Measurements from ENCODE around the gene AKAP8. TPM values are rescaled to one million over a fixed set of nuclear protein-coding genes. Genes with fewer than 3 reads are reported as not detected.

Gene AKAP8
- 15.3 TPM for polyA plus RNA-seq (2013, experiment 1 of 2)
- polyA plus RNA-seq (2013, experiment 2 of 2): 12.6 TPM

DNA sequence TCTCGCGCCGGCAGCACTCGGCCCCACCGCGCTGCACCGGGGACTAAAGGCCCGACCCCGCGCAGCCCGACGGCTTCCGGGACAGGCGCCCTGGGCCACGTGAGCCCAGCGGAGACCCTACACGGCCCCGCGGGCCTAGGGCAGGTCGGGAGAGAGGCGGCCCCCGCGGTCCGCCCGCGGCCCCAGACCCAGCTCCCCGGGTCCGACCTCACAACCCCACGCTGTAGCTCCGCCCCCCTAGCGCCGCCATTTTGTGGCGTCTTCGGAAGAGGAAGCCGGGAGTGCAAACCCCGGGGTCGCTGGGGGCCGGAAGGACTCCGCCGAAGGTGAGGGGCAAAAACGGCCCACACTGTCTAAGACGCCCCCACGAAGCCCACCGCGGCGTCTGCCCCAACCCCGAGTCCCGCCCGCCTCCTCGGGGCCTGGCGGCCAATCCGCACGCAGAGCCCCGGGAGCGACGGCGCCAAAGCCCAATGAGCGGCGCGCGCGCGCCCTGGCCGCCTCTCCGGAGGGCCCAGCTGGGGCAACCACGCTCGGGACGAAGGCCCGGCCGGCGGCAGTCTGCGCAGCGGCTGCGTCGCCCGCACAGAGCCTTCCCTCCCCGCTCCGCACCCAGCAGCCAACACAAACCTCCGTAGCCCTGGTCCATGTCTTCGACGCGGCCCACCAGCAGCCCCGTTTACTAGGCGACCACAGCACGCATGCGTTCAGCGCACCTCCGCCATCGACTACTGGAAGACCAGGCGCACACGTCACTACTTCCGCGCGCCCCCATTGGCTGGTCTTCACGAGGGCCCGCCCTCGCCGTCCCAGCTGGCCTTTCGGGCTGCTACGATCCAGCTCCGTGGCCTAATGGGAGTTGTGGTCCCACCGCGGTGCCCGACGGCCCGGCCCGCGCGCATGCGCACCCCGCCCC is at the start of gene AKAP8:
AKAP8 (minus strand) TSS at position 705 of the 916 bp plus-strand sequence; CDS start at position 649, 56 bp downstream.
- peak within 1 kb of the TSS; percentile 98 for H3K4me3 ChIP-seq (ENCODE audit: extremely low read depth, insufficient read depth, low read length, poor library complexity, severe bottlenecking)
- H3K4me1 ChIP-seq (ENCODE audit: control insufficient read depth, insufficient read depth, low read length, poor library complexity, severe bottlenecking): peaks cover 10% of the 10 kb centered on the region
- WGBS, 2 experiments (ENCODE audit: insufficient coverage in 2 of 2): 0% methylated on average over 69 to 87 of the region's 111 CpGs
- peak within 1 kb of the TSS; percentile 97 for H3K27ac ChIP-seq (ENCODE audit: low read depth, low read length, severe bottlenecking)
- H3K36me3 ChIP-seq (ENCODE audit: control insufficient read depth, insufficient read depth, low read length): peaks cover 23% of the 10 kb centered on the region
- H3K9me3 ChIP-seq (ENCODE audit: control insufficient read depth, low read length): no peaks in the 10 kb centered on the region

GRCh38 chr19:15427991-15428471 is 48.4 kb upstream of the AKAP8 start:
- no peaks in the 10 kb centered on the region for H3K9me3 ChIP-seq (ENCODE audit: control insufficient read depth, low read length)
- H3K36me3 ChIP-seq (ENCODE audit: control insufficient read depth, insufficient read depth, low read length): peaks cover 73% of the 10 kb centered on the region
- H3K4me1 ChIP-seq (ENCODE audit: control insufficient read depth, insufficient read depth, low read length, poor library complexity, severe bottlenecking): peaks cover 10% of the 10 kb centered on the region
- H3K27ac ChIP-seq (ENCODE audit: low read depth, low read length, severe bottlenecking): no peak overlapping the region
- no peak overlapping the region for H3K4me3 ChIP-seq (ENCODE audit: extremely low read depth, insufficient read depth, low read length, poor library complexity, severe bottlenecking)
- WGBS, 2 experiments (ENCODE audit: insufficient coverage in 2 of 2): 96 to 97% methylated on average over 35 of the region's 35 CpGs

DNA sequence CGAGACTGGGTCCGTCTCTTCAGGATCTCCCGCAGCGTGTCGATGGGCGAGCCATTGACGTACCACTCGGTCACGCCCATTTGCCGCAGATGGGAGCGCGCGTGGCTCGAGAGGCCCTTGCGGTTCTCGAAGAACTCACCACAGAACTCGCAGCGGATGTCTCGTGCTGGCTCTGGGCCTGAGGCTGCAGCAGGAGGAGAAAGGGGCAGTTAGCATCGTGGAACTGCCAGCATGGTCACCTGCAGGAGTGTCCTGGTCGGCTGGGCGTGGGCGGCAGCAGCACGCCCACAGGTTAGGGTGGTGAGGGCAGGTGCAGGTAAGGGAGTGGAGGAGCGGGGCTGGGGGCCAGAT is 47.7 kb upstream of the AKAP8 start:
- Histone ChIP-seq H3K4me3 (ENCODE audit: extremely low read depth, insufficient read depth, low read length, poor library complexity, severe bottlenecking) (no peak overlapping the region), H3K36me3 (ENCODE audit: control insufficient read depth, insufficient read depth, low read length) (peaks cover 80% of the 10 kb centered on the region), H3K9me3 (ENCODE audit: control insufficient read depth, low read length) (no peaks in the 10 kb centered on the region), H3K4me1 (ENCODE audit: control insufficient read depth, insufficient read depth, low read length, poor library complexity, severe bottlenecking) (peaks cover 10% of the 10 kb centered on the region), H3K27ac (ENCODE audit: low read depth, low read length, severe bottlenecking) (no peak overlapping the region)
- WGBS, 2 experiments (ENCODE audit: insufficient coverage in 2 of 2): 98 to 99% methylated on average over 23 to 25 of the region's 25 CpGs

GRCh38 chr19:15426485-15427349 is 47.1 kb upstream of the AKAP8 start:
- H3K9me3 ChIP-seq (ENCODE audit: control insufficient read depth, low read length): no peaks in the 10 kb centered on the region
- peaks cover 10% of the 10 kb centered on the region for H3K4me1 ChIP-seq (ENCODE audit: control insufficient read depth, insufficient read depth, low read length, poor library complexity, severe bottlenecking)
- peaks cover 86% of the 10 kb centered on the region for H3K36me3 ChIP-seq (ENCODE audit: control insufficient read depth, insufficient read depth, low read length)
- 93 to 97% methylated on average over 13 to 14 of the region's 16 CpGs for WGBS, 2 experiments (ENCODE audit: insufficient coverage in 2 of 2)
- H3K4me3 ChIP-seq (ENCODE audit: extremely low read depth, insufficient read depth, low read length, poor library complexity, severe bottlenecking): no peak overlapping the region
- H3K27ac ChIP-seq (ENCODE audit: low read depth, low read length, severe bottlenecking): no peak overlapping the region

DNA sequence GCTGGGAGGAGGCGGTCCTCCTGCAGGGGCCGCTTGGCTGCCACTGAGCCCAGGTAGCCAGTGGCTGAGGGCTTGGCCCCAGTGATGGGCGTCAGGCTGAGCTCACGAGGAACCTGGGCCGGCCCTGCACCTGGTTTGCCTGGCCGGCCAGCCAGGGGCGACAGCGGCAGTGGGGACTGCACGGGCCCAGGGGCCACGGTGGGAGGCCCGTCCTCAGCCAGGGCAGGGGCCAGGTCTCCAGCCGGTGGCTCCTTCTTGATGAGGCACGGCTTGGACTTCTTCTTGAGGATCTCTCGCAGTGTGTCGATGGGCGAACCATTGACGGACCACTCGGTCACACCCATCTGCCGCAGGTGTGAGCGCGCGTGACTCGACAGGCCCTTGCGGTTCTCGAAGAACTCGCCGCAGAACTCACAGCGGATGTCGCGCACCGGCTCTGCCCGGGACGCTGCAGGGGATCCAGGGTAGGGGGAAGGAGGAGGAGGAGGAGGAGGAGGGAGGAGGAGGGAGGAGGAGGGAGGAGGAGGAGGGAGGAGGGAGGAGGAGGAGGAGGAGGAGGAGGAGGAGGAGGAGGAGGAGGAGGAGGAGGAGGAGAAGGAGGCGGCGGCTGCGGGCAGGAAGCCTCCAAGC is 45.8 kb upstream of the AKAP8 start:
- peaks cover 93% of the 10 kb centered on the region for H3K36me3 ChIP-seq (ENCODE audit: control insufficient read depth, insufficient read depth, low read length)
- no peaks in the 10 kb centered on the region for H3K4me1 ChIP-seq (ENCODE audit: control insufficient read depth, insufficient read depth, low read length, poor library complexity, severe bottlenecking)
- 97 to 98% methylated on average over 16 of the region's 36 CpGs for WGBS, 2 experiments (ENCODE audit: insufficient coverage in 2 of 2)
- no peaks in the 10 kb centered on the region for H3K9me3 ChIP-seq (ENCODE audit: control insufficient read depth, low read length)
- no peak overlapping the region for H3K4me3 ChIP-seq (ENCODE audit: extremely low read depth, insufficient read depth, low read length, poor library complexity, severe bottlenecking)
- H3K27ac ChIP-seq (ENCODE audit: low read depth, low read length, severe bottlenecking): no peak overlapping the region

- H3K4me3 ChIP-seq (ENCODE audit: extremely low read depth, insufficient read depth, low read length, poor library complexity, severe bottlenecking): no peak overlapping the region
- H3K4me1 ChIP-seq (ENCODE audit: control insufficient read depth, insufficient read depth, low read length, poor library complexity, severe bottlenecking): no peaks in the 10 kb centered on the region
- H3K9me3 ChIP-seq (ENCODE audit: control insufficient read depth, low read length): no peaks in the 10 kb centered on the region
- no peak overlapping the region for H3K27ac ChIP-seq (ENCODE audit: low read depth, low read length, severe bottlenecking)
- WGBS, 2 experiments (ENCODE audit: insufficient coverage in 2 of 2): 97 to 98% methylated on average over 34 to 35 of the region's 38 CpGs
- H3K36me3 ChIP-seq (ENCODE audit: control insufficient read depth, insufficient read depth, low read length): peaks cover 86% of the 10 kb centered on the region
These were observed 45.2 kb upstream of the AKAP8 start for GRCh38 chr19:15424692-15425272.

DNA sequence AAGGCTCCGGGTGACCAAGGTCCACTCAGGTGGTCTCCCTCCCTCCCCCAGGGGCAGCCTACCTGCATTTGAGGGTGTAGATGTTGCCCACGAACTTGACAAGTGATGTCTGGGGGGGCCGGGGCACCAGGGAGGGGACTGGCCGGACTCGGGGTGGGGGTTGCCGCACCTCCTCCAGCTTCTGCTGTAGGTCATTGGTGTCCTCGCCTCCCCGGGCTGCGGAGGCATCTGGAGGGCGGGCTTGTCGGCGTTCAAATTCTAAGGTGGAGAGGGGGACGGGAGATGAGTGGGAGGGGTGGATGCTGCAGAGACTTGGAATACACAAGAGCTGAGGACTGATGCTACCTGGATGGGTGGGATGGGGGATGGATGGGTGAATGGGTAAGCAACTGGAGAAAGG is 44.5 kb upstream of the AKAP8 start:
- H3K9me3 ChIP-seq (ENCODE audit: control insufficient read depth, low read length): no peaks in the 10 kb centered on the region
- H3K27ac ChIP-seq (ENCODE audit: low read depth, low read length, severe bottlenecking): no peak overlapping the region
- peaks cover 80% of the 10 kb centered on the region for H3K36me3 ChIP-seq (ENCODE audit: control insufficient read depth, insufficient read depth, low read length)
- 91 to 95% methylated on average over 8 to 10 of the region's 13 CpGs for WGBS, 2 experiments (ENCODE audit: insufficient coverage in 2 of 2)
- no peaks in the 10 kb centered on the region for H3K4me1 ChIP-seq (ENCODE audit: control insufficient read depth, insufficient read depth, low read length, poor library complexity, severe bottlenecking)
- H3K4me3 ChIP-seq (ENCODE audit: extremely low read depth, insufficient read depth, low read length, poor library complexity, severe bottlenecking): no peak overlapping the region

GRCh38 chr19:15423130-15423529 is 43.5 kb upstream of the AKAP8 start:
- 90 to 95% methylated on average over 3 to 4 of the region's 6 CpGs for whole genome bisulfite sequencing, 2 experiments (ENCODE audit: insufficient coverage in 2 of 2)
- H3K4me3 ChIP-seq (ENCODE audit: extremely low read depth, insufficient read depth, low read length, poor library complexity, severe bottlenecking): no peak overlapping the region

DNA sequence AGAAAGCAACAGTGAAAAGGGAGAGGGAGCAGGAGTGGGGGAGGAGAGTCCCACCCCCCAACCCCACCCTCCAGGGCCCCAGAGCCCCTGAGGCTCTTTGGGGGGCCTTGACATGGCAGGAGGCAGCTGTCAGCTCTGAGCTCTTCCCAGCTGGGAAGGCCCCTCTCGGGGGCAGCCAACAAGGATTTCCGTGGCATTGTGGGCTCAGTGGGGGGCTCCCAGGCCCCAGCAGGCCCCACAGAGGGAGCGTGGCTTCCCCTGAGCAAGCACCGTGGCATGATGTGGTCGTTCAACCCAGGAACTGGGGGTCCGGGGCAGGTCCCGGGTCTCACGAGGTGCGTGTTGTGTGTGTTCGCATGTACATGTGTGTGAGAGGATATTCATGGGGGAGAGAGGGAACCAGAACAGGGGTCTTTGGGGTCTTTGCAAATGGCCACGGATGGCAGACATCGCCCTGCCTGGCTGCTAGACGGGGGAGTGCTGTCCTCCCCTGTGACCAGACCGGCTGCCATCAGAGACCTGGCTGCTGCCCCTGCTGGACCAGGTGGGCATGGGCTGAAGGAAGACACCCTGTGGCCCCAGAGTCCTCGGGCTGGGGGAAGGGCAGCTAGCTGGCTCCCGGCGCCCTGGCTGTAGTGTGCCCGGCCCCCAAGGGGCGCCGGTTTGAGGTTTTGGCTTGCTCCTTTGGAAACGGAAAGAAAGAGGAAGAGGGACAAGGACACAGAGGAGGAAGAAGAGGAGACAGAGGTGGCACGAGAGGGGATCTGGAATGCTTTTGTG is 42.9 kb upstream of the AKAP8 start:
- WGBS, 2 experiments (ENCODE audit: insufficient coverage in 2 of 2): 95% methylated on average over 13 to 22 of the region's 22 CpGs
- Histone ChIP-seq H3K4me1 (ENCODE audit: control insufficient read depth, insufficient read depth, low read length, poor library complexity, severe bottlenecking) (no peaks in the 10 kb centered on the region), H3K9me3 (ENCODE audit: control insufficient read depth, low read length) (no peaks in the 10 kb centered on the region), H3K36me3 (ENCODE audit: control insufficient read depth, insufficient read depth, low read length) (peaks cover 64% of the 10 kb centered on the region), H3K4me3 (ENCODE audit: extremely low read depth, insufficient read depth, low read length, poor library complexity, severe bottlenecking) (no peak overlapping the region), H3K27ac (ENCODE audit: low read depth, low read length, severe bottlenecking) (no peak overlapping the region)

More at GRCh38 chr19:15423130-15423529, 43.5 kb upstream of the AKAP8 start:
- Histone ChIP-seq H3K27ac (ENCODE audit: low read depth, low read length, severe bottlenecking) (no peak overlapping the region), H3K4me1 (ENCODE audit: control insufficient read depth, insufficient read depth, low read length, poor library complexity, severe bottlenecking) (no peaks in the 10 kb centered on the region), H3K36me3 (ENCODE audit: control insufficient read depth, insufficient read depth, low read length) (peaks cover 70% of the 10 kb centered on the region), H3K9me3 (ENCODE audit: control insufficient read depth, low read length) (no peaks in the 10 kb centered on the region)
